Natural killer cell (primary cell): ENCODE results near the gene KSR2. TPM values are rescaled to one million over a fixed set of nuclear protein-coding genes. Genes with fewer than 3 reads are reported as not detected.

Source experiments
- ATAC-seq, 3 donors: fragments of 150-1000 bp in 2 of 3; fragments of 200-7000 bp in 1 of 3; cut with Tn5 transposase; 1 replicate in 1 of 3; 2 replicates in 2 of 3; pipeline ENCODE4 v1.10.0; 2021; ENCODE audit warnings: mild to moderate bottlenecking in 2 of 3, moderate library complexity in 2 of 3
- DNase-seq, 2 donors: peaks; one replicate each; pipeline versions ENCODE4 v3.0.0 to v3.0.0-alpha.2; 2013 to 2021; ENCODE audit warnings: mixed read lengths in 1 of 2
- H3K27ac ChIP-seq: one replicate; pipeline ENCODE4 v1.5.1; 2013; ENCODE audit warnings: mild to moderate bottlenecking, low read length
- H3K27me3 ChIP-seq: one replicate; pipeline ENCODE4 v1.6.1; 2013; ENCODE audit warnings: low read length; ENCODE audit not compliant: control insufficient read depth, insufficient read depth
- H3K36me3 ChIP-seq: one replicate; pipeline ENCODE4 v1.6.1; 2013; ENCODE audit warnings: low read length; ENCODE audit not compliant: control insufficient read depth, insufficient read depth
- H3K4me1 ChIP-seq: one replicate; pipeline ENCODE4 v1.6.1; 2013; ENCODE audit warnings: low read length; ENCODE audit not compliant: control insufficient read depth, insufficient read depth
- H3K4me3 ChIP-seq: one replicate; pipeline ENCODE4 v1.5.1; 2013; ENCODE audit warnings: low read length
- H3K9me3 ChIP-seq: one replicate; pipeline ENCODE4 v1.6.1; 2013; ENCODE audit warnings: low read length; ENCODE audit not compliant: control insufficient read depth, insufficient read depth
- H3K27ac Mint-ChIP-seq, 2 donors: one replicate each; pipeline ENCODE4 v1.8.0; 2022; ENCODE audit warnings: mild to moderate bottlenecking in 2 of 2, mixed read lengths in 2 of 2, moderate library complexity in 1 of 2
- H3K27me3 Mint-ChIP-seq, 2 donors: one replicate each; pipeline ENCODE4 v1.8.0; 2022; ENCODE audit warnings: low read depth in 2 of 2, mixed read lengths in 2 of 2
- H3K36me3 Mint-ChIP-seq: one replicate; pipeline ENCODE4 v1.8.0; 2022; ENCODE audit warnings: mixed read lengths
- H3K4me1 Mint-ChIP-seq, 2 donors: one replicate each; pipeline ENCODE4 v1.8.0; 2022; ENCODE audit warnings: mixed read lengths in 2 of 2
- H3K4me3 Mint-ChIP-seq: one replicate; pipeline ENCODE4 v1.8.0; 2022; ENCODE audit warnings: mild to moderate bottlenecking, moderate library complexity, mixed read lengths
- H3K9me3 Mint-ChIP-seq, 2 donors: one replicate each; pipeline ENCODE4 v1.8.0; 2022; ENCODE audit warnings: mixed read lengths in 2 of 2
- CTCF ChIP-seq: fragments of 200-600 bp; IDR thresholded peaks from one replicate; pipeline ENCODE4 v1.8.0; 2022; ENCODE audit warnings: antibody characterized with exemption
- WGBS: methylation state at CpG from one replicate; pipeline ENCODE4 v1.1.7; 2013; ENCODE audit warnings: missing lambda C conversion rate; ENCODE audit not compliant: insufficient coverage; 5-methylcytosine and 5-hydroxymethylcytosine counted together
- intact Hi-C: fragments of 100-400 bp; cut with micrococcal nuclease; formaldehyde crosslinking; loops from one replicate; pipeline ENCODE4 v1.14.2; 2022
- total RNA-seq, 4 donors: library from RNA; stranded (reverse); fragments of 120-200 nt in 1 of 4; gene quantifications; one replicate each; pipeline versions ENCODE4 v1.2.3 to v1.2.4, GENCODE V29; 2013 to 2022

Gene KSR2
- total RNA-seq, 3 donors from 2014 or later (not counting 1 experiment from before 2014, with no cell fraction given): not detected

DNA sequence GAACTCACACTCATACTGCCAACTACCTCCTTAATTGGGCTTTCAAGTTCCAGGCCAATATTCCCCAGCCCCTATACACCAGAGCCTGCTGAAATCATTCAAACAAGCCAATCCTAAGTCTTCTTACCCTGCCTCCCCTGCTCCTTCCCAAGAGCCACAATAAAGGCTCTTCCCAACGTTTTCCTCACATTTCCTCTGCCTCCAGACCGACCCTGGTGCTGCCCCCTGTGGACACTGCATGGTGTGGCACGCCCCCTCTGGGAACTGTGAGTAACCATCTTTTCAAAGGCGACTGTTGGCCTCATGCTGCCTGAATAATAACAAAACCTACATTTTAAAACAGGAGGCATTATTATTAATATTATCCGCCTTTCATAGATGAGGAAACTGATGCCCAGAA, 495.8 kb downstream of the KSR2 start:
- WGBS: 28% methylated on average over 5 of the region's 5 CpGs
- Mint-ChIP-seq H3K4me3 (no peak overlapping the region), H3K27me3 (peaks cover 8 to 10% of the 10 kb centered on the region in 2 donors), H3K27ac (no peak overlapping the region), H3K9me3 (no peaks in the 10 kb centered on the region), H3K4me1 (no peaks in the 10 kb centered on the region), H3K36me3 (no peaks in the 10 kb centered on the region)
- Histone ChIP-seq H3K4me1 (no peaks in the 10 kb centered on the region), H3K4me3 (no peak overlapping the region), H3K36me3 (no peaks in the 10 kb centered on the region), H3K9me3 (no peaks in the 10 kb centered on the region), H3K27ac (no peak overlapping the region), H3K27me3 (no peaks in the 10 kb centered on the region)
- no peak for TF ChIP-seq CTCF
- DNase-seq: no peak
- intact Hi-C loops: no loop called here
- ATAC-seq: no peak

DNA sequence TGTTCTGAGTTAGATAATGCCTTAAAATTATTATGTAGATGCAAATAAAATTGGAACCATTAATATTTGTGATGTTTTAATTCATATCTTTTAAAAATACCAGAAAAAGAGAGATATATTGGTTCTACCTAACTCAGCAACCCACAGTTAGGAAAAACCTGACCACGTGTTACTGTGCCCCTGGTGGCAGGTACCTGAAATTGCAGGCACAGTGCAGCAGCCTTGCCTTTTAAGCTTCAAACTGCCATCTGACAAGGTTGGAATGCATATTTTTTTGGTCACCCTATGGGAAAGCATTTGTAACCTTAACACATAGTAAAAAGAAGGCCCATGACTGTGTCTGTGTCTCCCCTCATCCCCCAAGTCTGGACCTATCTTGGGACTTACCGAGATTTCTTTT, 498.0 kb downstream of the KSR2 start:
- intact Hi-C loops: no loop called here
- ATAC-seq (no peak), DNase-seq (no peak)
- Histone ChIP-seq H3K4me3 (no peak overlapping the region), H3K36me3 (no peaks in the 10 kb centered on the region), H3K4me1 (no peaks in the 10 kb centered on the region), H3K27me3 (no peaks in the 10 kb centered on the region), H3K27ac (no peak overlapping the region), H3K9me3 (no peaks in the 10 kb centered on the region)
- peaks cover 0 to 8% of the 10 kb centered on the region in 2 donors for H3K27me3 Mint-ChIP-seq
- no peaks in the 10 kb centered on the region for H3K36me3 Mint-ChIP-seq
- H3K9me3 Mint-ChIP-seq: no peaks in the 10 kb centered on the region
- WGBS: 46% methylated on average over 2 of the region's 2 CpGs
- no peaks in the 10 kb centered on the region for H3K4me1 Mint-ChIP-seq
- TF ChIP-seq CTCF: no peak
- H3K4me3 Mint-ChIP-seq: no peak overlapping the region
- H3K27ac Mint-ChIP-seq: no peak overlapping the region

DNA sequence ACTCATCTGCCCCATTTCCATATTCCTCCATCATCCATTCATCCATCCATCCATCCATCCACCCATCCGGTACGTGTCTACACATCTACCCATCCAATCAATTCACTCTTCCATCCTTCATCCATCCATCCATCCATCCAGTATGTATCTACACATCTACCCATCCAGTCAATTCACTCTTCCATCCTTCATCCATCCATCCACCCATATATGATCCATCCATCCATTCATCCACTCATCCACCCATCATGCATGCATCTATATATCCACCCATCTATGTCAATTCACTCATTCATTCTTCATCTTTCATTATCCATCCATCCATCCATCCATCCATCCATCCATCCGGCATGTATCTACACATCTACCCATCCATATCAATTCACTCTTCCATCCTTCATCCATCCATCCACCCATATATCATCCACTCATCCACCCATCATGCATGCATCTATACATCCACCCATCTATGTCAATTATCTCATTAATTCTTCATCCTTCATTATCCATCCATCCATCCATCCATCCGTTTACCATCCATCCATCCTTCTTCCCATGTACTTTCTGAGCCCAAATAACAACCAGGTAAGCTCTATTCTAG, 498.8 kb downstream of the KSR2 start:
- H3K4me3 Mint-ChIP-seq: no peak overlapping the region
- Histone ChIP-seq H3K27ac (no peak overlapping the region), H3K27me3 (no peaks in the 10 kb centered on the region), H3K36me3 (no peaks in the 10 kb centered on the region), H3K4me3 (no peak overlapping the region), H3K4me1 (no peaks in the 10 kb centered on the region), H3K9me3 (no peaks in the 10 kb centered on the region)
- no peaks in the 10 kb centered on the region for H3K4me1 Mint-ChIP-seq
- H3K9me3 Mint-ChIP-seq: no peaks in the 10 kb centered on the region
- no peaks in the 10 kb centered on the region for H3K36me3 Mint-ChIP-seq
- no peak overlapping the region for H3K27ac Mint-ChIP-seq
- no peak for ATAC-seq
- intact Hi-C loops: no loop called here
- H3K27me3 Mint-ChIP-seq: peaks cover 0 to 6% of the 10 kb centered on the region in 2 donors
- DNase-seq: no peak
- 77% methylated on average over 4 of the region's 4 CpGs for WGBS
- TF ChIP-seq CTCF: no peak

GRCh38 chr12:117468016-117468415, 500.8 kb downstream of the KSR2 start:
- no peak for TF ChIP-seq CTCF
- no peak for ATAC-seq
- WGBS: 72% methylated on average over 3 of the region's 3 CpGs
- intact Hi-C loops: no loop called here
- H3K4me3 ChIP-seq: no peak overlapping the region
- H3K36me3 Mint-ChIP-seq: no peaks in the 10 kb centered on the region
- H3K4me1 Mint-ChIP-seq: no peaks in the 10 kb centered on the region
- H3K9me3 Mint-ChIP-seq: no peaks in the 10 kb centered on the region
- H3K36me3 ChIP-seq: no peaks in the 10 kb centered on the region
- H3K27me3 Mint-ChIP-seq: peaks cover 0 to 3% of the 10 kb centered on the region in 2 donors
- no peak for DNase-seq
- no peak overlapping the region for H3K27ac Mint-ChIP-seq
- no peaks in the 10 kb centered on the region for H3K4me1 ChIP-seq
- H3K27me3 ChIP-seq: no peaks in the 10 kb centered on the region
- no peak overlapping the region for H3K27ac ChIP-seq
- H3K4me3 Mint-ChIP-seq: no peak overlapping the region
- no peaks in the 10 kb centered on the region for H3K9me3 ChIP-seq
